Trophoblast cell (in vitro differentiated cells and primary cell): ENCODE data around the gene RABGGTB. TPM values are rescaled to one million over a fixed set of nuclear protein-coding genes. Genes with fewer than 3 reads are reported as not detected.
"Not testable (repeated sequence)": the region's sequence is repeated elsewhere in the genome, so short reads cannot be mapped to it uniquely, and the experiment has no call there.

ENCODE experiments used
- DNase-seq, 2 donors: peaks; one replicate each; pipeline ENCODE4 v3.0.0-alpha.2; 2016
- H2AFZ ChIP-seq: 2 replicates; pipeline ENCODE4 v1.6.1; 2013; ENCODE audit warnings: low read length, moderate library complexity, mild to moderate bottlenecking; ENCODE audit not compliant: insufficient read depth, poor library complexity
- H2AK5ac ChIP-seq: 2 replicates; pipeline ENCODE4 v1.6.1; 2013; ENCODE audit warnings: mild to moderate bottlenecking, low read length
- H2BK120ac ChIP-seq: 2 replicates; pipeline ENCODE4 v1.6.1; 2013; ENCODE audit warnings: low read length, mild to moderate bottlenecking, moderate library complexity; ENCODE audit not compliant: insufficient read depth, poor library complexity
- H2BK12ac ChIP-seq: 2 replicates; pipeline ENCODE4 v1.6.1; 2013; ENCODE audit warnings: mild to moderate bottlenecking, low read length, moderate library complexity
- H2BK5ac ChIP-seq: 2 replicates; pipeline ENCODE4 v1.6.1; 2013; ENCODE audit warnings: low read length, low read depth, moderate library complexity, mild to moderate bottlenecking; ENCODE audit not compliant: poor library complexity
- H3K14ac ChIP-seq: 2 replicates; pipeline ENCODE4 v1.6.1; 2013; ENCODE audit warnings: mild to moderate bottlenecking, low read length
- H3K18ac ChIP-seq: 2 replicates; pipeline ENCODE4 v1.6.1; 2013; ENCODE audit warnings: mild to moderate bottlenecking, low read length
- H3K23ac ChIP-seq: 2 replicates; pipeline ENCODE4 v1.6.1; 2013; ENCODE audit warnings: low read length
- H3K27ac ChIP-seq: 2 replicates; pipeline ENCODE4 v1.5.1; 2013; ENCODE audit warnings: low read depth, mild to moderate bottlenecking, inconsistent platforms, low read length, moderate library complexity
- H3K27me3 ChIP-seq: 2 replicates; pipeline ENCODE4 v1.6.1; 2013; ENCODE audit warnings: inconsistent platforms, mild to moderate bottlenecking, low read length, moderate library complexity; ENCODE audit not compliant: insufficient read depth
- H3K36me3 ChIP-seq, 2 experiments: 1 replicate in 1 of 2; 2 replicates in 1 of 2; pipeline ENCODE4 v1.6.1; 2013; ENCODE audit warnings: low read length in 2 of 2, mild to moderate bottlenecking in 2 of 2, moderate library complexity in 1 of 2; ENCODE audit not compliant: insufficient read depth in 2 of 2, control insufficient read depth in 1 of 2
- H3K4ac ChIP-seq: 2 replicates; pipeline ENCODE4 v1.6.1; 2013; ENCODE audit warnings: low read depth, mild to moderate bottlenecking, low read length, moderate library complexity
- H3K4me1 ChIP-seq, 2 experiments: 1 replicate in 1 of 2; 2 replicates in 1 of 2; pipeline ENCODE4 v1.6.1; 2013; ENCODE audit warnings: low read length in 2 of 2, mild to moderate bottlenecking in 2 of 2, moderate library complexity in 1 of 2; ENCODE audit not compliant: insufficient read depth in 2 of 2, control insufficient read depth in 1 of 2
- H3K4me2 ChIP-seq: 2 replicates; pipeline ENCODE4 v1.6.1; 2013; ENCODE audit warnings: inconsistent platforms, mild to moderate bottlenecking, low read length, moderate library complexity
- H3K4me3 ChIP-seq: 2 replicates; pipeline ENCODE4 v1.5.1; 2013; ENCODE audit warnings: mild to moderate bottlenecking, low read depth, low read length, inconsistent platforms
- H3K79me1 ChIP-seq: one replicate; pipeline ENCODE4 v1.6.1; 2013; ENCODE audit warnings: low read length
- H3K79me2 ChIP-seq: 2 replicates; pipeline ENCODE4 v1.6.1; 2013; ENCODE audit warnings: low read length, mild to moderate bottlenecking; ENCODE audit not compliant: control insufficient read depth, insufficient read depth, poor library complexity
- H3K9ac ChIP-seq: 2 replicates; pipeline ENCODE4 v1.6.1; 2013; ENCODE audit warnings: mild to moderate bottlenecking, low read length
- H3K9me3 ChIP-seq: 2 replicates; pipeline ENCODE4 v1.6.1; 2013; ENCODE audit warnings: low read depth, mild to moderate bottlenecking, control low read depth, inconsistent platforms, low read length; ENCODE audit not compliant: insufficient read depth
- H4K12ac ChIP-seq: 2 replicates; pipeline ENCODE4 v1.6.1; 2013; ENCODE audit warnings: low read depth, mild to moderate bottlenecking, low read length, moderate library complexity
- H4K8ac ChIP-seq: 2 replicates; pipeline ENCODE4 v1.6.1; 2013; ENCODE audit warnings: low read depth, mild to moderate bottlenecking, low read length, moderate library complexity
- H4K91ac ChIP-seq: one replicate; pipeline ENCODE4 v1.6.1; 2013; ENCODE audit warnings: low read depth, mild to moderate bottlenecking, low read length, moderate library complexity
- WGBS: extraction: QIAGEN DNeasy Blood & Tissue Kit; methylation state at CpG from one replicate; pipeline ENCODE4 v1.1.7; 2013; ENCODE audit warnings: missing lambda C conversion rate; ENCODE audit not compliant: insufficient read length, insufficient coverage; ENCODE audit errors: extremely low coverage; 5-methylcytosine and 5-hydroxymethylcytosine counted together
- polyA plus RNA-seq: library from polyadenylated mRNA; stranded (reverse); fragments of 200-250 nt; gene quantifications from 2 replicates; pipeline ENCODE4 v1.2.3, GENCODE V29; 2013

RABGGTB gene
- 33.2 and 37.7 TPM in 2 replicates for polyA plus RNA-seq

- peaks cover 2 to 8% of the 10 kb centered on the region in 2 experiments for H3K4me1 ChIP-seq
- peak within 1 kb of the TSS; percentile 93 for H4K8ac ChIP-seq
- no peaks in the 10 kb centered on the region for H3K9me3 ChIP-seq
- peak within 1 kb of the TSS; percentile 96 for H3K14ac ChIP-seq
- peak; percentile 98 to 99 for DNase-seq
- no peak within 1 kb of the TSS for H2AK5ac ChIP-seq
- peak within 1 kb of the TSS; percentile 67 for H3K27ac ChIP-seq
- peak within 1 kb of the TSS; percentile 84 for H3K4me3 ChIP-seq
- H2BK5ac ChIP-seq: peak within 1 kb of the TSS; percentile 58
- H4K91ac ChIP-seq: peak within 1 kb of the TSS; percentile 57
- H3K18ac ChIP-seq: peak within 1 kb of the TSS; percentile 85
- H3K9ac ChIP-seq: peak within 1 kb of the TSS; percentile 93
- H2BK12ac ChIP-seq: no peak within 1 kb of the TSS
- H3K27me3 ChIP-seq: no peaks in the 10 kb centered on the region
- H2BK120ac ChIP-seq: peak within 1 kb of the TSS; percentile 63
- peak within 1 kb of the TSS; percentile 85 for H4K12ac ChIP-seq
- peaks cover 7% of the 10 kb centered on the region for H3K79me2 ChIP-seq
- WGBS: no CpG with 5 or more reads among the region's 28 CpGs
- H3K4me2 ChIP-seq: peak within 1 kb of the TSS; percentile 91
- H3K4ac ChIP-seq: peak within 1 kb of the TSS; percentile 93
- H3K23ac ChIP-seq: no peak within 1 kb of the TSS
- peaks cover 6 to 9% of the 10 kb centered on the region in 2 experiments for H3K36me3 ChIP-seq
- H3K79me1 ChIP-seq: peaks cover 7% of the 10 kb centered on the region
- peak within 1 kb of the TSS; percentile 30 for H2AFZ ChIP-seq
Measured at GRCh38 chr1:75785983-75786853, at the start of gene RABGGTB. Gene RABGGTB, plus strand, starts transcription at chr1:75786256. Its CDS starts 16 bp downstream, at chr1:75786272.

GRCh38 chr1:75742047-75742625 is 43.9 kb upstream of the RABGGTB start:
- H2AK5ac ChIP-seq: no peak overlapping the region
- H4K12ac ChIP-seq: peak overlapping the region; percentile 35
- no peak overlapping the region for H2AFZ ChIP-seq
- no peak overlapping the region for H4K91ac ChIP-seq
- H3K79me2 ChIP-seq: no peaks in the 10 kb centered on the region
- DNase-seq: no peak
- no peak overlapping the region for H3K4me2 ChIP-seq
- H3K14ac ChIP-seq: no peak overlapping the region
- H3K4ac ChIP-seq: no peak overlapping the region
- no peak overlapping the region for H3K27ac ChIP-seq
- no peak overlapping the region for H3K23ac ChIP-seq
- H4K8ac ChIP-seq: no peak overlapping the region
- no peaks in the 10 kb centered on the region for H3K9me3 ChIP-seq
- no peak overlapping the region for H3K9ac ChIP-seq
- H3K18ac ChIP-seq: no peak overlapping the region
- no peaks in the 10 kb centered on the region for H3K27me3 ChIP-seq
- no peaks in the 10 kb centered on the region for H3K79me1 ChIP-seq
- no CpG with 5 or more reads among the region's 6 CpGs for WGBS
- no peak overlapping the region for H2BK120ac ChIP-seq
- no peak overlapping the region for H2BK5ac ChIP-seq
- no peak overlapping the region for H2BK12ac ChIP-seq
- H3K4me1 ChIP-seq: peaks cover 0 to 2% of the 10 kb centered on the region in 2 experiments
- H3K4me3 ChIP-seq: no peak overlapping the region
- H3K36me3 ChIP-seq: peaks cover 16 to 24% of the 10 kb centered on the region in 2 experiments

- Histone ChIP-seq H3K18ac (no peak overlapping the region), H4K8ac (no peak overlapping the region), H3K23ac (no peak overlapping the region), H3K36me3 (peaks cover 15 to 22% of the 10 kb centered on the region in 2 experiments), H4K91ac (no peak overlapping the region), H3K14ac (no peak overlapping the region), H3K4ac (no peak overlapping the region), H3K4me3 (no peak overlapping the region), H2BK120ac (no peak overlapping the region), H3K9me3 (no peaks in the 10 kb centered on the region), H3K4me2 (no peak overlapping the region), H2AK5ac (no peak overlapping the region), H3K27ac (no peak overlapping the region), H3K27me3 (no peaks in the 10 kb centered on the region), H3K9ac (no peak overlapping the region), H2BK5ac (no peak overlapping the region), H3K79me2 (no peaks in the 10 kb centered on the region), H3K79me1 (no peaks in the 10 kb centered on the region), H4K12ac (no peak overlapping the region), H2BK12ac (no peak overlapping the region), H3K4me1 (peaks cover 0 to 2% of the 10 kb centered on the region in 2 experiments), H2AFZ (no peak overlapping the region)
- no CpG with 5 or more reads among the region's 4 CpGs for WGBS
- no peak for DNase-seq
Measured at GRCh38 chr1:75745276-75745675, 40.8 kb upstream of the RABGGTB start.

- H3K27ac ChIP-seq, H3K14ac ChIP-seq, H2BK120ac ChIP-seq, H3K4me1 ChIP-seq, H3K23ac ChIP-seq, H2AK5ac ChIP-seq, DNase-seq, H3K4me2 ChIP-seq, H3K79me1 ChIP-seq, H2BK12ac ChIP-seq, H3K9ac ChIP-seq, H2BK5ac ChIP-seq, H4K91ac ChIP-seq, H2AFZ ChIP-seq, H3K27me3 ChIP-seq, H3K4ac ChIP-seq, H4K8ac ChIP-seq, H3K4me3 ChIP-seq, H3K9me3 ChIP-seq, H4K12ac ChIP-seq, H3K18ac ChIP-seq, H3K79me2 ChIP-seq: not testable (repeated sequence)
- peaks cover 15 to 16% of the 10 kb centered on the region in 2 experiments for H3K36me3 ChIP-seq
Measured at GRCh38 chr1:75757210-75757609, 28.8 kb upstream of the RABGGTB start.
